Measurements from ENCODE around the gene PTTG2.

DNA sequence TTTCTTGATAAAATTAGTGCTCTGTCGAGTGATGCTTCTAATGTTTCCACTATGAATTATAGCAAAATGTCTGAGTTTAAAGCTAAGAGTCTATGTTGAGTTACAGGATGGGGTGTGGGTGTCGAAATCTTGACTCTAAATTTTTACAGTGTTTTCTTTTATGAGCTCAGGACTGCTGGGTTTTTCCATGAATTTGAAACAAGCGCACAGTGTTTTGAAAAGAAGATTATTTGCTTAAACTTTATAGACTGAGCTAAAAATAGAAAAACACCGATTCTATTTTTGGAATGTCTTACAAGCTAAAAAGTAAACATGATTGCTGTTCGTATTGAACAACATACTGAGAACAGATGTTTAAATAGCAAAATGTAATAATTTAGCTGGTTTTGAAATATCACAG is 7.5 kb downstream of the PTTG2 start:
- TF ChIP-seq, protein P1, sequence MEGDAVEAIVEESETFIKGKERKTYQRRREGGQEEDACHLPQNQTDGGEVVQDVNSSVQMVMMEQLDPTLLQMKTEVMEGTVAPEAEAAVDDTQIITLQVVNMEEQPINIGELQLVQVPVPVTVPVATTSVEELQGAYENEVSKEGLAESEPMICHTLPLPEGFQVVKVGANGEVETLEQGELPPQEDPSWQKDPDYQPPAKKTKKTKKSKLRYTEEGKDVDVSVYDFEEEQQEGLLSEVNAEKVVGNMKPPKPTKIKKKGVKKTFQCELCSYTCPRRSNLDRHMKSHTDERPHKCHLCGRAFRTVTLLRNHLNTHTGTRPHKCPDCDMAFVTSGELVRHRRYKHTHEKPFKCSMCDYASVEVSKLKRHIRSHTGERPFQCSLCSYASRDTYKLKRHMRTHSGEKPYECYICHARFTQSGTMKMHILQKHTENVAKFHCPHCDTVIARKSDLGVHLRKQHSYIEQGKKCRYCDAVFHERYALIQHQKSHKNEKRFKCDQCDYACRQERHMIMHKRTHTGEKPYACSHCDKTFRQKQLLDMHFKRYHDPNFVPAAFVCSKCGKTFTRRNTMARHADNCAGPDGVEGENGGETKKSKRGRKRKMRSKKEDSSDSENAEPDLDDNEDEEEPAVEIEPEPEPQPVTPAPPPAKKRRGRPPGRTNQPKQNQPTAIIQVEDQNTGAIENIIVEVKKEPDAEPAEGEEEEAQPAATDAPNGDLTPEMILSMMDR (optimal IDR thresholded peaks at IDR 0.05 in 1 of 3, IDR thresholded peaks at IDR 0.05 in 1 of 3, conservative IDR thresholded peaks at IDR 0.05 in 1 of 3; ENCODE audit: extremely low read depth in 1 of 3, insufficient read depth in 2 of 3, low read length in 3 of 3): no peak
- no peak for TF ChIP-seq EZH2 (IDR thresholded peaks at IDR 0.05; ENCODE audit: low read length)
